ENCODE results near the gene DMD. TPM values are rescaled to one million over a fixed set of nuclear protein-coding genes. Genes with fewer than 3 reads are reported as not detected.

The DMD gene
- total RNA-seq, 2 experiments from 2014 or later = 0.20 to 0.47 TPM

DNA sequence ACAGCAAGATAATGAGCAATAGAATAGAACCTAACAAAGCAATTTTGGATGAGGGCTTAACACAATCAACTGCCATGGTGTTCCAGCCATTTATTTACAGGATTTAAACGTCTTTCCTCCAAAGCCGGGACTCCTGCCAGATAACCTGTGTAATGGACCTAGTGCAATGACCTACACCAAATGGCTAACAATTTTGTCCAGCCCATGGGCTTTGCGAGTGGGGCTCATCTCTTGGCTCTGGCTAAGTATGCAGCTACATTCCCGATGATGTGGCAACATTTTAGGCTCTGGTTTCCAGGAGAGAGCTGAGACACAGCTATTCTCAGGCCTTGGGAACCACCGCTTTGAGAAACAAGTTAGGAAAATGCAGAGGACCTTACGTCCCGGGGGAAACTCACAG, 1317.2 kb downstream of the DMD start:
- ATAC-seq (ENCODE audit: poor library complexity) (no peak), DNase-seq (no peak)
- H3K4me3 ChIP-seq (ENCODE audit: low read length) = no peak overlapping the region
- H3K36me3 Mint-ChIP-seq (ENCODE audit: low read depth) = no peaks in the 10 kb centered on the region
- POLR2A ChIA-PET = no interaction called here
- H3K9me3 Mint-ChIP-seq = no peaks in the 10 kb centered on the region
- CTCF ChIA-PET = no interaction called here
- no peak overlapping the region for H3K27ac ChIP-seq (ENCODE audit: low read depth in 1 of 2, low read length in 2 of 2)
- no peak overlapping the region for H3K27ac Mint-ChIP-seq
- no peaks in the 10 kb centered on the region for H3K36me3 ChIP-seq (ENCODE audit: insufficient read depth, low read length)
- TF ChIP-seq CTCF (IDR thresholded peaks at IDR 0.05) = no peak
- H3K27me3 ChIP-seq (ENCODE audit: control insufficient read depth in 1 of 2, insufficient read depth in 2 of 2, low read length in 2 of 2) = no peaks in the 10 kb centered on the region
- intact Hi-C loops (cut with DNase I, micrococcal nuclease) = no loop called here
- H3K27me3 Mint-ChIP-seq = no peaks in the 10 kb centered on the region
- no peaks in the 10 kb centered on the region for H3K4me1 Mint-ChIP-seq (ENCODE audit: low read depth)
- no peak overlapping the region for H3K4me3 Mint-ChIP-seq
- H3K4me1 ChIP-seq (ENCODE audit: insufficient read depth, low read length) = no peaks in the 10 kb centered on the region
- H3K9me3 ChIP-seq (ENCODE audit: control insufficient read depth in 1 of 2, insufficient read depth in 1 of 2, low read length in 2 of 2) = no peaks in the 10 kb centered on the region

DNA sequence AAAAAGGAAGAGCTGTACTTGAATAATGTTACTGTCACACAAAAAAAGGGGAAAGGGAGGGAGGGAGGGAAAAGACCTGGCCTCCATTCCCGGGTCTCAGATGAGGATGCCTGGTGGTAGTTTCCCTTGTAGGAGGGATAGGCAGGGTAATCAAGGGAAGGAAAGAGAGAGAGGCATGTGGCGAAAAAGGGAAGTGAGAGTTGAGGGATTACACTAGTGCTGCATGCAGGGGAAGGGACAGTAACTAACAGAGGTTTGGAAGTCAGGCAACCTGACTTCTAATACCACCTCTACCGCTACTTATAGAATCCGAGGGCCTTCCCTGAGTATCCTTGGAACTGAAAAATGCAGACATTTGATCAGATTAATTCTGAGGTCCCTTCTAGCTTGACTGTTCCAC, 1317.8 kb downstream of the DMD start:
- POLR2A ChIA-PET = no interaction called here
- Histone ChIP-seq H3K27ac (ENCODE audit: low read depth in 1 of 2, low read length in 2 of 2) (no peak overlapping the region), H3K4me3 (ENCODE audit: low read length) (no peak overlapping the region), H3K4me1 (ENCODE audit: insufficient read depth, low read length) (no peaks in the 10 kb centered on the region), H3K36me3 (ENCODE audit: insufficient read depth, low read length) (no peaks in the 10 kb centered on the region), H3K9me3 (ENCODE audit: control insufficient read depth in 1 of 2, insufficient read depth in 1 of 2, low read length in 2 of 2) (no peaks in the 10 kb centered on the region), H3K27me3 (ENCODE audit: control insufficient read depth in 1 of 2, insufficient read depth in 2 of 2, low read length in 2 of 2) (no peaks in the 10 kb centered on the region)
- Mint-ChIP-seq H3K27me3 (no peaks in the 10 kb centered on the region), H3K9me3 (no peaks in the 10 kb centered on the region), H3K27ac (no peak overlapping the region), H3K36me3 (ENCODE audit: low read depth) (no peaks in the 10 kb centered on the region), H3K4me3 (no peak overlapping the region), H3K4me1 (ENCODE audit: low read depth) (no peaks in the 10 kb centered on the region)
- no peak for ATAC-seq (ENCODE audit: poor library complexity)
- DNase-seq = no peak
- intact Hi-C loops (cut with DNase I, micrococcal nuclease) = no loop called here
- CTCF ChIA-PET = no interaction called here
- no peak for TF ChIP-seq CTCF (IDR thresholded peaks at IDR 0.05)

DNA sequence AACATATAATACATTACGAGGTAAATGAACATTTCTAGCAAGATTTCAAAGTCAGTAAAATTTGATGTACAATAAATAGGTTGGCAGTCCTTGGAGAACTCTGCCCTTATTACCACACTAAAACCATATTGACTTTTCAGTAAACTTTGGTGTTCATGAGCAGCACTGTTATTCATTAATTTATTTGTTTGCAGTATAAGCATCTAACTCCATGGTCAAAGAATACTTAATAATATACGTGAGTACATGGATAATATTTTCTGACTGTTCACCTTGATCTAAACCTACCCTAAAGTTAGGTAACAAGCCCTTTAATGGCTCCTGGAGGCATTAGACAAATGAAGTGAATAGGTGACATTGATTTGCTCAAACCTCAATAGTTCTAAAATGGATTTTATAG, 1322.3 kb downstream of the DMD start:
- TF ChIP-seq CTCF (IDR thresholded peaks at IDR 0.05) = no peak
- ChIA-PET POLR2A (no interaction called here), CTCF (no interaction called here)
- Histone ChIP-seq H3K36me3 (ENCODE audit: insufficient read depth, low read length) (no peaks in the 10 kb centered on the region), H3K4me3 (ENCODE audit: low read length) (no peak overlapping the region), H3K27me3 (ENCODE audit: control insufficient read depth in 1 of 2, insufficient read depth in 2 of 2, low read length in 2 of 2) (no peaks in the 10 kb centered on the region), H3K9me3 (ENCODE audit: control insufficient read depth in 1 of 2, insufficient read depth in 1 of 2, low read length in 2 of 2) (no peaks in the 10 kb centered on the region), H3K4me1 (ENCODE audit: insufficient read depth, low read length) (no peaks in the 10 kb centered on the region), H3K27ac (ENCODE audit: low read depth in 1 of 2, low read length in 2 of 2) (no peak overlapping the region)
- intact Hi-C loops (cut with DNase I, micrococcal nuclease) = no loop called here
- Mint-ChIP-seq H3K9me3 (no peaks in the 10 kb centered on the region), H3K4me3 (no peak overlapping the region), H3K27me3 (no peaks in the 10 kb centered on the region), H3K36me3 (ENCODE audit: low read depth) (no peaks in the 10 kb centered on the region), H3K27ac (no peak overlapping the region), H3K4me1 (ENCODE audit: low read depth) (no peaks in the 10 kb centered on the region)
- ATAC-seq (ENCODE audit: poor library complexity) (no peak), DNase-seq (no peak)

Data from CD4-positive, alpha-beta T cell (primary cell).